Measurements from ENCODE around the gene MCAM. TPM values are rescaled to one million over a fixed set of nuclear protein-coding genes. Genes with fewer than 3 reads are reported as not detected.

The MCAM gene
- total RNA-seq, 1 donor from 2014 or later, result 1,105 TPM

GRCh38 chr11:119305556-119306372, 11.2 kb downstream of the MCAM start:
- TF ChIP-seq CTCF (conservative IDR thresholded peaks at IDR 0.05; ENCODE audit: low read depth, low read length), result no peak
- DNase-seq (ENCODE audit: low read depth), result no peak
- H3K4me3 ChIP-seq (ENCODE audit: low read depth, low read length), result no peak overlapping the region

DNA sequence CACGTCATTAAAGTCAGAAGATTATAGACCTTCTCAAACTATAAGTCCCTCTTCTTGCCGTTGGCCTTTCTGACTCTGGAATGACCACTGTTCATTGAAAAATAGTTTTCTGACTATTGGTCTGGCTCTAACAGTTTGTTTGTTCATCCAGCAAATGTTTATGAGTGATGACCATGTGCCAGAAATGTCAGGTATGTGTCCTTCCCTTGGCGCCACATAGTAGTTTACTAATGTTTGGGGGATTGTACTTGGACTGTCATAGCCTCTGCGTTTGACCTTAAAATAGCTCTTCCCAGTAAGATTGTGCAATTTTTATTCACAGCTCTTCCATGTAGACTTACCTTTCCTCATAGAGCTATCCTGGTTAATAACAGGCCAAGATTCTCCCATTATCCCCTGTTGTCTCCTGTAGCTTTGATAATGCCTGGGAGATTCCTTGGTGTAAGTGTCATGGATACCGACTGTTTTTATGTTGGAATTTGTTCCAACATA, 13.7 kb downstream of the MCAM start:
- no peak for DNase-seq (ENCODE audit: low read depth)
- no peak for TF ChIP-seq CTCF (conservative IDR thresholded peaks at IDR 0.05; ENCODE audit: low read depth, low read length)
- H3K4me3 ChIP-seq (ENCODE audit: low read depth, low read length), result no peak overlapping the region

DNA sequence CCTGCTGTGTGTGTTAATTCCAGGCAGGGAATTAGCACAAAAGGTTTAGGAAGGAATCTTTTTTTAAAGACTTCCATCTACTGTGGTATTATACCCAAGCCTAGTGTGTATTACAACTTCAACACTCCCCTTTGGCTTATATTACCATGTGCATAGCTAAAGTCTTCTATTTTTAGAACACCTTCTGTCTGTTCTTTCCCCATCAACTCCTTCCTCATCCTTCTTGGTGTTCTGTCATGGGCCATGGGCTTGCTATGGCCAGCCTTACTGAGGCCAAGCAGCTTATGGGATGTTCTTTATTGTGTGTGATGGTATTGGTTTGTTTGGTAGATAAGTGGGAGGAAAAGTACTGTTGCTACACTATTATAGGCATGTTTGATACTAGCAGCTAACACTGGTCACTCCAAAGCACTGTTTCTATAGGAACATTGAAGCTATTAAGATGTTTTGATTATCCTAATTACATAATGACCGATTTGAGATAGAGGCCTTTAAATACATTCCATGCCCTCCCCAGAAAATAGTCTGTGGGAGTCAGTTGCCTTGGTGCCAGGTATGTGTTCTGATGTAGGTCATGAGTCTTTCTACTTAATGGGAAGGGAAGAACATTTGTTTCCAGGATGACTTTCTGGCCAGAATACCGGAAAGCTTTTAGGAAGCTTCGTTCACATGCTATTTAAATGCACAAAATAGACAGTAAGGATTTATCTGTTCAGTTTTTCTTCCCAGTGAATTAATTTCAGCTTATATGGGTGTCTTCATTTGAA, 16.5 kb downstream of the MCAM start:
- no peak for DNase-seq (ENCODE audit: low read depth)
- TF ChIP-seq CTCF (conservative IDR thresholded peaks at IDR 0.05; ENCODE audit: low read depth, low read length), result no peak
- no peak overlapping the region for H3K4me3 ChIP-seq (ENCODE audit: low read depth, low read length)

- no peak overlapping the region for H3K4me3 ChIP-seq (ENCODE audit: low read depth, low read length)
- no peak for DNase-seq (ENCODE audit: low read depth)
- TF ChIP-seq CTCF (conservative IDR thresholded peaks at IDR 0.05; ENCODE audit: low read depth, low read length), result no peak
Observed at GRCh38 chr11:119299416-119299815, 17.5 kb downstream of the MCAM start.

DNA sequence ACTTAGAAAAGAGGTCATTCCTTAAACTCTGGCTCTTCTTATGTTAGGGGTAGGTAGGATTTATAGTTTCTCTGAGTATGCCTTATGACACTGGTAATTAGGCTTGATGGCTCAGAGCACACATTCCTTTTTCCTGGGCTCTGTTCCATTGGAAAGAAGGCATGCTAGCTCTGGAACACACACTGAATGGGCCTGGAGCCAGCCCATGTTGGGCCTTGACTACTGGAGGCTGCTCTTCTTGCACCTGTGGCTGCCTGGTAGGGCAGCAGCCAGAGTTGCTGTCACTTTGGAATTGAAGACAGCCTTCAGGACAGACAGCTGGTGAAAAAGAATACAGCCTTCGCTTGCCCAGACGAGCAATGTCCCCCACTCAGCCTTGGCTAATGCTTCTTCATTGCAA, 18.2 kb downstream of the MCAM start:
- no peak for DNase-seq (ENCODE audit: low read depth)
- no peak overlapping the region for H3K4me3 ChIP-seq (ENCODE audit: low read depth, low read length)
- no peak for TF ChIP-seq CTCF (conservative IDR thresholded peaks at IDR 0.05; ENCODE audit: low read depth, low read length)

GRCh38 chr11:119297938-119298337, 19.0 kb downstream of the MCAM start:
- H3K4me3 ChIP-seq (ENCODE audit: low read depth, low read length), result no peak overlapping the region
- TF ChIP-seq CTCF (conservative IDR thresholded peaks at IDR 0.05; ENCODE audit: low read depth, low read length), result no peak
- DNase-seq (ENCODE audit: low read depth), result no peak

Data from epithelial cell of proximal tubule (primary cell).